HepG2 (cell line): ENCODE results near the gene ABCA8. TPM values are rescaled to one million over a fixed set of nuclear protein-coding genes. Genes with fewer than 3 reads are reported as not detected.

Experiments used
- ATAC-seq: fragments of 200-7000 bp; cut with Tn5 transposase; 3 replicates; pipeline ENCODE4 v1.9.1; 2020; ENCODE audit warnings: mild to moderate bottlenecking, moderate library complexity
- BruUV-seq: library from RNA; stranded (reverse); fragments of 400-500 nt; replicated peaks from 2 replicates; lab custom pipeline; 2021; lab: Mats Ljungman, UMichigan
- CTCF ChIA-PET: fragments of 300-600 bp; formaldehyde crosslinking; extraction: SDS; loops from one replicate; lab custom pipeline; 2021; ENCODE audit warnings: low total read pairs, inconsistent platforms, low intra/inter-chr PET ratio; lab: Yijun Ruan, JAX
- POLR2A ChIA-PET: fragments of 350-600 bp; sonication (Branson Sonifier 250); formaldehyde crosslinking; loops from one replicate; lab custom pipeline; 2020; ENCODE audit warnings: antibody characterized with exemption, inconsistent platforms; lab: Yijun Ruan, JAX
- DNase-seq: peaks from one replicate; pipeline ENCODE4 v3.0.0-alpha.2; 2015; ENCODE audit warnings: low spot score
- FAIRE-seq: peaks from 3 replicates; lab custom pipeline; 2011; peaks lifted over from hg19 to GRCh38; lab: Jason Lieb, UNC
- H2AFZ ChIP-seq: one replicate; pipeline ENCODE4 v1.6.1; 2011; ENCODE audit warnings: low read length, inconsistent platforms
- H3K27ac ChIP-seq: fragments of 300-600 bp; 3 replicates; pipeline ENCODE4 v1.8.0; 2011; ENCODE audit warnings: mixed run types, mild to moderate bottlenecking, mixed read lengths, low read length, inconsistent platforms; ENCODE audit not compliant: insufficient read depth; ENCODE audit errors: extremely low read length
- H3K27me3 ChIP-seq, 2 experiments: fragments of 200-600 bp in 1 of 2; 2 replicates in 1 of 2; 3 replicates in 1 of 2; pipeline versions ENCODE4 v1.6.0 to v1.8.0; 2011; ENCODE audit warnings: low read length in 2 of 2, mild to moderate bottlenecking in 2 of 2, moderate library complexity in 2 of 2, inconsistent platforms in 1 of 2; ENCODE audit not compliant: insufficient read depth in 2 of 2, control insufficient read depth in 1 of 2
- H3K36me3 ChIP-seq, 2 experiments: fragments of 200-600 bp in 1 of 2; replicated peaks in 1 of 2; 2 replicates in 1 of 2; 3 replicates in 1 of 2; pipeline versions ENCODE4 v1.5.1 to v1.8.0; 2011; ENCODE audit warnings: low read length in 2 of 2, inconsistent platforms in 1 of 2; ENCODE audit not compliant: insufficient read depth in 2 of 2, control insufficient read depth in 1 of 2
- H3K4me1 ChIP-seq: 2 replicates; pipeline ENCODE4 v1.5.1; 2012; ENCODE audit warnings: low read length, inconsistent platforms; ENCODE audit not compliant: insufficient read depth
- H3K4me2 ChIP-seq: 2 replicates; pipeline ENCODE4 v1.6.0; 2011; ENCODE audit warnings: low read depth, low read length, inconsistent platforms
- H3K4me3 ChIP-seq, 3 experiments: fragments of 200-600 bp in 1 of 3; sonication (generic), shearing (Covaris generic) in 1 of 3; replicated peaks in 1 of 3; 2 replicates each; pipeline ENCODE4 v1.5.1; 2011 to 2016; ENCODE audit warnings: low read length in 3 of 3, inconsistent platforms in 2 of 3, low read depth in 2 of 3, mild to moderate bottlenecking in 2 of 3, control low read depth in 1 of 3, mixed read lengths in 1 of 3; ENCODE audit not compliant: insufficient read depth in 1 of 3
- H3K79me2 ChIP-seq: one replicate; pipeline ENCODE4 v1.6.1; 2011; ENCODE audit warnings: low read length, inconsistent platforms; ENCODE audit not compliant: insufficient read depth
- H3K9ac ChIP-seq: 2 replicates; pipeline ENCODE4 v1.6.0; 2011; ENCODE audit warnings: mild to moderate bottlenecking, low read depth, low read length, inconsistent platforms; ENCODE audit not compliant: insufficient read depth
- H3K9me3 ChIP-seq: 2 replicates; pipeline ENCODE4 v1.5.1; 2012; ENCODE audit warnings: mild to moderate bottlenecking, low read length
- H4K20me1 ChIP-seq: 2 replicates; pipeline ENCODE4 v1.6.0; 2011; ENCODE audit warnings: inconsistent platforms, mild to moderate bottlenecking, low read length, moderate library complexity; ENCODE audit not compliant: insufficient read depth
- BRCA1 ChIP-seq: sonication (generic); formaldehyde crosslinking; IDR thresholded peaks from 2 replicates; pipeline ENCODE4 v1.4.0; 2020; ENCODE audit warnings: missing genetic modification reagents
- HMGA1 ChIP-seq: sonication (generic); formaldehyde crosslinking; conservative IDR thresholded peaks from 2 replicates; pipeline ENCODE4 v1.4.0; 2020; ENCODE audit warnings: missing genetic modification reagents
- HNF4A ChIP-seq: sonication (generic); formaldehyde crosslinking; IDR thresholded peaks from 2 replicates; pipeline ENCODE4 v1.4.0; 2020; ENCODE audit warnings: missing genetic modification reagents
- JUNB ChIP-seq: sonication (generic); formaldehyde crosslinking; IDR thresholded peaks from 2 replicates; pipeline ENCODE4 v1.8.0; 2022; ENCODE audit warnings: missing genetic modification reagents, mild to moderate bottlenecking, borderline replicate concordance
- KLF15 ChIP-seq: sonication (generic); formaldehyde crosslinking; IDR thresholded peaks from 2 replicates; pipeline ENCODE4 v1.8.1; 2023; ENCODE audit warnings: borderline replicate concordance, mild to moderate bottlenecking, inconsistent platforms, missing genetic modification reagents, mixed read lengths
- MBNL3 ChIP-seq: fragments of 250-450 bp; sonication (Bioruptor Pico); conservative IDR thresholded peaks from 2 replicates; pipeline ENCODE4 v1.8.0; 2022; ENCODE audit warnings: mild to moderate bottlenecking, inconsistent platforms
- MTERF4 ChIP-seq: sonication (generic); formaldehyde crosslinking; IDR thresholded peaks from 2 replicates; pipeline ENCODE4 v1.8.0; 2023; ENCODE audit warnings: mild to moderate bottlenecking, missing genetic modification reagents
- NPAS2 ChIP-seq: sonication (generic); formaldehyde crosslinking; IDR thresholded peaks from 2 replicates; pipeline ENCODE4 v1.8.0; 2022; ENCODE audit warnings: mild to moderate bottlenecking, missing genetic modification reagents, borderline replicate concordance
- PLRG1 ChIP-seq: fragments of 450-650 bp; conservative IDR thresholded peaks from 2 replicates; pipeline ENCODE4 v1.6.1; 2016
- RFX5 ChIP-seq: IDR thresholded peaks from 2 replicates; pipeline ENCODE4 v1.6.1; 2011; ENCODE audit warnings: low read depth, low read length, improper control_type of control experiment
- SCMH1 ChIP-seq: sonication (generic); formaldehyde crosslinking; IDR thresholded peaks from 2 replicates; pipeline ENCODE4 v1.9.0; 2021; ENCODE audit warnings: missing genetic modification reagents, mild to moderate bottlenecking, borderline replicate concordance
- SSRP1 ChIP-seq: IDR thresholded peaks from 2 replicates; pipeline ENCODE4 v1.6.1; 2016; ENCODE audit warnings: control low read depth
- TEAD3 ChIP-seq: optimal IDR thresholded peaks from 2 replicates; pipeline ENCODE3; 2016; ENCODE audit warnings: borderline replicate concordance
- XRCC5 ChIP-seq: fragments of 200-400 bp; formaldehyde crosslinking; optimal IDR thresholded peaks from 2 replicates; pipeline ENCODE3; 2017; ENCODE audit warnings: mild to moderate bottlenecking, low read length
- ZNF576 ChIP-seq: sonication (generic); formaldehyde crosslinking; IDR thresholded peaks from 2 replicates; pipeline ENCODE4 v1.4.0; 2020; ENCODE audit warnings: mild to moderate bottlenecking, missing genetic modification reagents
- WGBS: methylation state at CpG from one replicate; pipeline ENCODE4 v1.1.6; 2017; ENCODE audit warnings: low lambda C conversion rate; 5-methylcytosine and 5-hydroxymethylcytosine counted together
- in situ Hi-C: cut with HindIII; loops from 2 replicates; pipeline ENCODE4 v1.10.0; 2017; ENCODE audit warnings: low pct_unique_long_range_greater_than_20kb; ENCODE audit not compliant: extremely low pct_ligation_motif_present
- intact Hi-C: fragments of 100-400 bp; cut with micrococcal nuclease; formaldehyde crosslinking; loops from one replicate; pipeline ENCODE4 v1.10.0; 2022; ENCODE audit not compliant: unreplicated experiment
- polyA plus RNA-seq, 8 experiments: library from polyadenylated mRNA; depleted of rRNA in 3 of 8; stranded (reverse) in 7 of 8; unstranded in 1 of 8; fragments of >200 nt; fragmentation: Illumina TruSeq in 4 of 8; extraction: Trizol in 4 of 8; gene quantifications; 2 replicates each; pipeline versions ENCODE4 v1.2.1 to v1.2.3, GENCODE V29; 2011 to 2016; ENCODE audit warnings: low read depth in 4 of 8, missing spikeins in 1 of 8, mixed read lengths in 1 of 8; ENCODE audit not compliant: insufficient read depth in 1 of 8
- total RNA-seq, 5 experiments: library from RNA; depleted of rRNA; stranded (reverse); fragments of >200 nt; fragmentation: Illumina TruSeq; extraction: Trizol; gene quantifications; 2 replicates each; pipeline ENCODE4 v1.2.3, GENCODE V29; 2016; ENCODE audit warnings: low read depth in 1 of 5

ABCA8 gene
- total and polyA plus RNA-seq, 2 of the 13 experiments (the other 11 are each of a cell fraction or from before 2014, with no cell fraction given) = 0.05 to 0.18 TPM

DNA sequence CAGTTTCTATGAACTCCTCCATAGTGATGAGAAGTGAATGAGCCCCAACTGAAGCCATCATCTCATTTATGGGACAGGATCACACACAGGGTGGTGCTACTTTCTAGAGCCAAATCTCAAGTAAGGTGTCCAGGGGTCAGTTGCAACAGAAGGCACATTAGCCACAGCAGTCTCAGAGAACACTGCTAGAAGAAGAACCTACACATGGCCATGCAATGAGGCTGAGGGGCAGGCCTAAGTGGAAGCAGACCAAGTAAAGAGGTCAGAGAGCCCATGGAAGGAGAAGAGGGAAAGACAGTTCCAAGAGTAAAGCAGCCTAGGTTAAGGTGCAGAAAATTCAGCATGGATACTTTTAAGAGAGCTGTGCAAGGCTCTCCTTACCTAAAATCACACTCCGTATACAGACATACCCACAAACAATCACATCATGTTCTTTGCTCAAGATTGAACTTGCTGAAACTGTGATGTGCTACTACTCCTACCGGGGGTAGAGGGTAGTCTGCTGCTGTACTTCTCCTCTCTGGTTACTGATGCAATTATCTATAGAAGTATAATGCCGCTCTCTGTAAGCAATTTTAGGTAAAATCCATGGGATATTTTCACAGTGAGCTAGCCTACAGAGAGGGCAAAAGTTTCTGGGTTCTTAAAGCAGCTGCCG, 1.7 kb downstream of the ABCA8 start:
- H3K9me3 ChIP-seq = no peaks in the 10 kb centered on the region
- no peak for ATAC-seq
- no peak overlapping the region for H2AFZ ChIP-seq
- H3K4me3 ChIP-seq = no peak overlapping the region
- TF ChIP-seq PLRG1 (no peak), SSRP1 (CRISPR knock-in tag) (no peak), MTERF4 (CRISPR knock-in tag) (no peak), BRCA1 (CRISPR knock-in tag) (no peak), MBNL3 (no peak), ZNF576 (CRISPR knock-in tag) (no peak), SCMH1 (CRISPR knock-in tag) (no peak), TEAD3 (CRISPR knock-in tag) (no peak), HMGA1 (no peak), NPAS2 (no peak), XRCC5 (no peak), RFX5 (no peak), KLF15 (CRISPR knock-in tag) (no peak), JUNB (CRISPR knock-in tag) (no peak), HNF4A (CRISPR knock-in tag) (no peak)
- WGBS = 96% methylated on average over 4 of the region's 4 CpGs
- no peaks in the 10 kb centered on the region for H3K79me2 ChIP-seq
- no peak for DNase-seq
- H3K27me3 ChIP-seq = no peaks in the 10 kb centered on the region
- ChIA-PET CTCF (no interaction called here), POLR2A (no interaction called here)
- H3K9ac ChIP-seq = no peak overlapping the region
- intact Hi-C loops (no loop called here), in situ Hi-C loops (no loop called here)
- H3K36me3 ChIP-seq = no peaks in the 10 kb centered on the region
- no peak overlapping the region for H3K4me2 ChIP-seq
- peaks cover 8% of the 10 kb centered on the region; the same call in 1 of the 2 replicates for H3K4me1 ChIP-seq
- H3K27ac ChIP-seq = no peak overlapping the region
- no peak for FAIRE-seq
- no TSS peak for BruUV-seq
- no peaks in the 10 kb centered on the region for H4K20me1 ChIP-seq
